ENCODE results near the gene TMEM238L.
A peak's percentile ranks its signal among the peaks of the same experiment; 100 is the strongest.
"Not testable (repeated sequence)": the region's sequence is repeated elsewhere in the genome, so short reads cannot be mapped to it uniquely, and the experiment has no call there.

TMEM238L gene, protein sequence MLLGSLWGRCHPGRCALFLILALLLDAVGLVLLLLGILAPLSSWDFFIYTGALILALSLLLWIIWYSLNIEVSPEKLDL

DNA sequence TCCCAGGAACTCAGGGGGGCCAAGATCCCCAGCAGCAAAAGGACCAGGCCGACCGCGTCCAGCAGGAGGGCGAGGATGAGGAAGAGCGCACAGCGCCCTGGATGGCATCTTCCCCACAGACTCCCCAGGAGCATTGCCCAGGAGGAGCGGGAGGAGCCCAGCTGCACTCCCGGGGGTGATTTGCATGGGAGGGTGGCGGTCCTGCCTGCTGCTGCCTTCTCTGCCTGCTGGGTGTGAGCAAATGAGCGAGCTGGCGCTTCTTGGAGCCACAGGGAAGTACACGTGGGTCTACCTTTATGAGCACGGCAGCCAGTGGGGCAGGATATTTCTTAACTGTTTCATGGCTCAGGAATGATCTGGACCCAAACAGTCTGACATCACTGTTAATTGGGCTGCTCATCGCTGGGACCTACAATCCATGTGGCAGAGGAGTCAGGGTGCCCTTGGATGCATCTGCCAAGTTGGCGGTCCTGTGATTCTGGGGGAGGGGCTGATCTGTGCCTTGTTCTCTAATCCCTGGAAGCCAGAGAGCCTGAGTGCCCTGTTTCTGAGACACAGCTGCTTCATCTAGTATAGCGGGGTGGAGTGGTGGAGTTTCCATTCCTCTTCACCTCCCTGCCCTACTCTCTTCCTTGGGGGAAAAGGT is at the start of gene TMEM238L:
Gene TMEM238L (minus strand): TSS at position 270 of the 646 bp plus-strand sequence. CDS start 136 bp downstream, at position 134.
- no peak for DNase-seq

DNA sequence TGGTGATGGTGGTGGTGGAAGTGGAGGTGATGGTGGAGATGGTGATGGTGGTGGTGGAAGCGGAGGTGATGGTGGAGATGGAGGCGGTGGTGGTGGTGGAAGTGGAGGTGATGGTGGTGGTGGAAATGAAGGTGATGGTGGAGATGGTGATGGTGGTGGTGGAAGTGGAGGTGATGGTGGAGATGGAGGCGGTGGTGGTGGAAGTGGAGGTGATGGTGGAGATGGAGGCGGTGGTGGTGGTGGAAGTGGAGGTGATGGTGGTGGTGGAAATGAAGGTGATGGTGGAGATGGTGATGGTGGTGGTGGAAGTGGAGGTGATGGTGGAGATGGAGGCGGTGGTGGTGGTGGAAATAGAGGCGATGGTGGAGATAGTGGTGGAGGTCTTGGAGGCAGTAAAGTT is 42.7 kb upstream of the TMEM238L start:
- DNase-seq: not testable (repeated sequence)

DNA sequence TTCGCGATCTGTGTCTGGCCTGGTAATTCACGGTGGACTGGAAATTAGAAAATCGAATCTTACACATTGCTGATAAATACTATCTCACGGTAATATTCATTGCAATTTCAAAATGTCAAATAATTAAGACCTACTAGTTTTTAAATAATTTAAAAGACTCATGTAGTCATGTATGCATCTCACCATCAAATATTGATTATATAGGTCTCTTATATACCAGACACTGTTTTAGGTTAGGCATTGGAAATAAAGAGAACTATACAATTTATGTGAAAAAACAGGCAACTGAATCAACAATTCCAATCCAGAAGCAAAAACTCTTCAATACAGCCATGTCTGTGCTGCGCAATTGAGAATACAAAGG is 41.5 kb upstream of the TMEM238L start:
- no peak for DNase-seq

DNA sequence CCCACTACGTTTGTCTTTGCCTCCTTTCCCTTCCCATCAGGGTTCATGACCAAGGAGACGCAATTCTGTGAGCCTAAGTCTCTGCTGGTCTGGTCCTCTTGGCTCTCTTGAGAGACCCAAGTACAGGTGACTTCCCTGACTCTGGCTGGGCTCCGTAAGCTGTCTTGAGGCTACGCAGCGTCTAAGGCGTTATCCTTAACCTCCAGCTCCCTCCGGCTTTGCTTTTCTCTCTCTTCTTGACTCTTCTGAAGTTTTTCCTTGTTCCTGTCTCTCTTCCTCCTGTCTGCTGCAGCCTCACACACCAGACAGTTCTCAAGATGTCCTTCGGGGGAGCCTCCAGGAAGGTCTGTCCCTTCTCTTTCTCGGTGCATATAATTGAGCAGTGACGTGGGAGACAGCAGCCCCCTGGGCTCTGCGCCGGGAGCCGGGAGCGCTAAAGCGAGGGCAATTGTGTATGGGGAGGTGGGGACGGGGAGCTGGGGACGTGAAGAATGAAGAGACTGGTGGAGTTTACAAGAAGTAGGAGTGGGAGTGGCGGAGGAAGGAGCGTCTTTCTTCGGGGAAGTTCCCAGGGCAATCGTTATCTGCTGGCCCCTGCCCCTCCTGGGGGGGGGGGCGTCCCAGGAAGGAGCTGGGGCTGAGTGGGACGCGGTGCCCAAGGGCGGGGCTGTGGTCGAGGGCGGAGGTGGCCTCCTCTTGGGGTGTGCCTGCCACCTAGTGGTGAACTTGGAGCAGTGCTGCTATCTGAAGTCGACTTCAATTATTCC is 40.9 kb upstream of the TMEM238L start:
- DNase-seq: peak; percentile 67

DNA sequence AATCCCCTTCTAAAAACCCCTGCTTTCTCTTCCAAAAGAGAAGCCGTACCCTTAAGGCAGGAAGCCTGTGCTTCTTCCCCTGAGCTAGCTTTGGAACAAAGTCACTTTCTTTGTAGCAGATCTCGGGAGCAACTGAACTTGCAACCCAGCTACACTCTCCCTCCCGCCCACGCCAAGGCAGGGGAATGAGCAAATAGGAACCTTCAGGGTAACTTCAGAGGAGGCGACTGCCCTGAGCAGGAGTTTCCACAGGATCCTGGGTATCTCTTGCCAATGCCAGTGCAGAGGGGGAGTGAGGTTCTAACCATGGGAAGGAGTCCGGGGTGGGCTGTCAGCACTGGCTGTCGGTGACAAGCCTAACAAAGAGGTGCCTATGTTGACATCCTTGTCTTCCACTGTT is 39.9 kb upstream of the TMEM238L start:
- no peak for DNase-seq

DNA sequence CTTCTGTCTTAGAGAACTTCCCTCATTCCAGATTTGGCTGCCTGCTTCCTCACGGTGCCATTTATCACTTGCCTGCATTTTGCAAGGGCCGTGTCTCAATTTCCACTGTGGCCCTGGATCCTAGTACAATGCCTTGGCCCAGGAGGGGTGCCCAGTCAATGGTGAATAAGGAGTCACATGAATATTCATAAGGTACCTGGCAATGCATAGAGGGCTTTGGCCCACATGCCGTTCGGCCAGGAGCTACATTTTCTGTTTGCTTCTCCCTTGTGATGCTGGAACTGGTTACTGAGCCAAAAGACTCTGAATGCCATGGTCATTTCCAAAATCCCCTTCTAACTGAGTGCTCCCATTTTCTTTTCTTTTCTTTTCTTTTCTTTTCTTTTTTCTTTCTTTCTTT is 38.8 kb upstream of the TMEM238L start:
- no peak for DNase-seq

DNA sequence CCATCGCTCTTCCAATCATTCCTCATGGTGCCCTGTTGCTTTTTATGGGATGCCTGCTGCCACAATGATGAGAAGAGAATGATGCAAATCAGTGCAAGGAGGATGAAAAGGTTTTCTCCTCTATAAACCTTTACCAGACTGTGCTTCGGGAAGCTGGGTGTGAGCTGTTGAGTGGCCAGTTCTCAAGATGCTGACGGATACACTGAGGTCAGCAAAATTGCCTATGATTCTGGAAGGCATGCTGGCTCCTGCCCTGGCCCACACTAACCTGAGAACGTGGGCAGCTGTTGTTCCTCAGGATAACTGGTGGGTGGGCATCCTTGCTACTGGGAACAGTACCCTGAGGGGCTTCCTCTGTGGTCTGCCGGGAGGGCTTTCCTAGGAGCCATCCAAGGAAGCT is 34.8 kb upstream of the TMEM238L start:
- DNase-seq: no peak

DNA sequence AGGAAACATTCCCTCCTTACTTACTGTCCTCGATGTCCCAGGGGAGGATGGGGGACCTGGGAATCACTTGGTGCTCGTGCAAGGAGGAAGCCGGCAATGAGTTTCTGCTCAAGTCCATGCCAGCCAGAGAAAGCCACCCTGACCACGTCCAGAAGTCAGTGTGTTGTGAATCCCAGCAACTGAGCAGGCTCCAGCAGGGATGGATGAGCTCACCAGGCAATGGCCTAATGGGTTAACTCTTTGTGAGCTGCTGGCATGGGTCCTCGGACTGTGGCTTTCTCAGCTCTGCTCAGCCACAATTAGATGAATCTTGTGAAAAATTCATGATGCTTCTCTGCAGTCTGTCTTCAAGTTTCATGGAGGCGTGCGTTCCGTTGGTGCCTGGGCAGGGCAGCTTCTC is 34.0 kb upstream of the TMEM238L start, which contains the start of gene PIRT:
Gene PIRT (minus strand): TSS at position 167 of the 400 bp plus-strand sequence. CDS start 12,442 bp downstream, outside the sequence.
- no peak for DNase-seq

DNA sequence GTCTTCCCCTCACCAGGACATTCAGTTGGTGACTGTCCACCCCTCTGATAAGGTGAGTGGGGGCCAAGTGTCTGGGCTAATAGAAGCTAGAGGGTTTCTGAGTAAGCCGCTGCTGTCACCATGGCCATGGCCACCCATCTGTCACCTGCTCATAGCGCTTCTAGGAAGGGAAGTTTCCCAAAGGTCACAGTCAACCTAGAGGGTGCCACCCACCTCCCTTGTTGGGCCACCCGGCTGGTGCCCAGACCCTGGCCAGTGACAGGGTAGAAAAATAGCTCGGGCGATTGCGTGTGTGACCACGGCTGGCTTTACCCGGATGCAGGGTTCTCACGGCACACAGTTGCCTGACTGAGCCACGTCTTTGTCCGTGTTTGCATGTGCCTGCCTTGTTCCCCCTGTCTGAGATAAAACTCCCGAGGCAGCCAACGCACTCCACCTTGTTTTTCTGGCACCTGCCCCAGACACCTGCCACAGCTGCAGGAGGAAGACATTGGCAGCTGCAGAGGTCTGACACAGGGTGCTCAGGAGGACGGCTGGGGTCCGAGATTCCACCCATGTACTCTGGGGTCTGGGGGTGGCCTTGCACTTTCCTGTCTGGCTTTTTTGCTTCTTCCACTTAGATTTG is 33.2 kb upstream of the TMEM238L start:
- DNase-seq: no peak

DNA sequence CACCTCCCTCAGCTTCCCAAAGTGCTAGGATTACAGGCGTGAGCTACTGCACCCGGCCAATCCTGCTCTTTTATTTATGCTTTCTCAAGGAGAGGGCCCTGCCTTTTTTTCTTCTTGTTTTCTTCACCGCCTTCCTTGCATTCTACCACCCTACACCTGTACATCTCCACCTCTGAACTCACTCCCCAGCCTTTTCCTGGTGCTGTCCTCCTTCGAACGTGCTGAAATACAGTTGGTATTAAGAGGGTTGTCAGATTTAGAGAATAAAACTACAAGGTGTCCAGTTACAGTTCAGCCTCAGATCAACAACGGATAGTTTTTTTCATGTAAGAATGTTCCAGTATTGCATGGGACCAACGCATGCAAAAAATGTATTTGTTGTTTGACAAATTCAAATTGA is 32.2 kb upstream of the TMEM238L start:
- DNase-seq: no peak

DNA sequence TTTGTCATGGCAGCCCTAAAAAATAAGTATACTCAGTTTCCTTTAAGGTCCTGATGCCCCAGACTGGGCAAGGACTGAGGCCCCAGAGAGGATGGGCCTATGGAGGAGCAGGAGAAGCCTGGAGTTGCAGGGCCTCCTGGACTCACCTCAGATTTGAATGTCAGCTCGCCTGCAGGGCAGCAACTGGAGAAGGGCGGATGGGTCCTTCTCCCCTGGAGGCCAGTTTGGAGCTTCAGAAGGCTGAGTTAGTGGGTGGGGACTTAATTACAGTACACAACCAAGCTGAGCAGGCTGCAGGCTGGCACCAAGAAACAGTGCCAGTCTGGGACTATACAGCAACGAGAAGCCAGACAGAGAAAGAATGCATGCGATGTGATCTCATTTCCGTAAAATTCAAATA is 27.8 kb upstream of the TMEM238L start:
- no peak for DNase-seq

DNA sequence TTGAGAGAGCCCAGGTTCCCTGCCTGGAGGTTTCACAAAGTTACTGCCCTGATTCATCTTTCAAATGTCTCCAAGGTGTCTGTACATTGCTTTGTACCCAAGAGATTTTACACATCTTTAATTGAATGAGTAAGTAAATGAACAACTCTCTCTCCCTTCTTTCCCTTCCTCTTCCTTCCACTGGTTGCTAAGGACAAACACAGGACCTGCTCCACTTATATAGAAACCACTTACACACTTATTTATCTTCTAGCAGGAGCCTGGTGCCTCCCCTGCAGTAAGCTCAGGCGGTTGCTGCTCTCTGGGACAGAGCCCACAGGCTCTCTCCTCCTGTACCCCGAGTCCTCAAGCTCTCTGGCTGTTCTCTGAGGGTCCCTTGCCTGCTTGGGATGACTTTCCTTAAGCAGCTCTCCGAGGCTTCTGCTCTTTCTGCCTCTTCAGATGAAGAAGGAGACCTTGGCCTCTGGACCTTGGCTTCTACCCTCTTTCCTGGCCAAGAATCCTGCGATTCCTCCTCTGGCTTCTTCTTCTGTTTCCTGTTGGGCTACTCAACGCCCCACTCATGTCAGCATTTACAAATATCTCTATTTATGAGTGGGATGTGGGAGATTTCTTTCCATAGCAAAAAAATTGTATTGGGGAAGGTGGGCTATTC is 24.1 kb upstream of the TMEM238L start:
- no peak for DNase-seq

DNA sequence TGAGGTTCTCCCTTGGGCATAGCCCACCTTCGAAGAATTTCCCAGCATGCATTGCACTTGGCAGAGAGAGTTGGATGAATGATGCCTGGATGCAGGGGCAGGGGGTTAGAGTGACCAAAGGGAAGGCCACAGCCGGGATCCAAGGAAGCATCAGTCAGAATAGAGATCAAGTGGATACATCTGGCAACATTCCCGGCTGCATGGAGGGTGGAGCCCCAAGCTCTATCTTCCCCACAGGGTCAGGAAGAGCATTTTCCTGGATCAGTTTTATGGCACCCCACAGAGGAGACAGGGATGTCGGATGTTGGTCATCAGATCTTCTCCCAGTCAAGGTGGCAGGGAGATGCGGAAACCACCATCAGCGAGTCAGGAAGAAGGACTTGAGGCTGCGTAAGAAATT is 21.0 kb upstream of the TMEM238L start:
- DNase-seq: no peak

DNA sequence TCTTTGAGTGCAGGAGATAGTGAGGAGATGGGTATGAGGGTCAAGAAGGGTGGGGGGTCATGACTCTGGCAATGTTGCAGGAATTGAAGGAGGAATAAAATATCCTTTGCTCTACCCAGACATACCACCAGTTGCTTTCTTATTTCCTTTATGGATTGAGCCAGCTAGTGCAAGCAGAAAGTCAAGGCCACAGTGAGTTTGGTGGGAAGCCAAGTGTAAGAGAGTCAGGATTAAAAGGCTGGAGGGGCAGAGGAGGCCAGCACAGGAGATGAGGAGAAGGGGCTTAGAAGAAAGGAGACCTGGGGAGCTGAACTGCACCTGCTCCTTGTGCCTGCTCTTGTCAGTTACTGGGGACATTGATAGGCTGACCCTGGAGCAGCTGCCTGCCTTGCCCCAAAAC is 17.9 kb upstream of the TMEM238L start:
- no peak for DNase-seq

DNA sequence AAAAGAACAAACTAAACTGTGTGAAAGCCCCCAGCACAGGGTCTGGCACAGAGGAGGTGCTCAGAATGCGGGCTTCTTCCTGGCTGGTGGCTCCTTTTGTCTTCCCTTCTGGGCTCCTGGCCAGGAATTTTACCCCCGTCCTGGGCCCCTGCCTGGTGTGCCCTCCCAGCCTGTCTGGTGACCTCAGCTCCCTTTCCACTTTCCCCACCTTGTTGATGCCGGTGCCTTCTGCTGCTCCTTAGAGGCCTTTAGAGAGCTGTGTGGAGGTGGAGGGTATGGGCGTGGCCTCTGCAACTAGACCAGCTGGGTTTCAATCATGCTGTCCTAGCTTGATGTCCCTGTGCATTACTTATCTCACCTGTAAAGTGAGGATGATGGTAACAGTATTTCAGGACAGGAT is 17.2 kb upstream of the TMEM238L start:
- no peak for DNase-seq

DNA sequence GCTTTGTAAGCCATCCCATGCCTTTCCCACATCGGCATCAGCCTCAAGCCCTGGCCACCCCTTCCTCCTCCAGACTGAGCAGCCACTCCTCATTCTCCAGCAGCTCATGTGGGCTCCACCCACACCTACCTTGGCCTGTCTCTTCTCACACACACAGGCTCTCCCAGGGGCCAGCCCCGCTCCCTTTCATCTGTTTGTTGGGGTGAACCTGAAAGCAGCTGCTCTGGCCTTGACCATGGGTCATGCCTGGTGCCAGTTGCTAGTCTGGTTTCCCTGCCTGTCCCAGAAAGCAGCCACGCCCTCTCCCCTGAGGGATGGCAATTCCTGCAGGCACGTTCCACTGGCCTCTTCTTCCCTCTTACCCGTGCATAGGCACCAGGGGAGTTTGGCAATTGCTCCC is 11.4 kb upstream of the TMEM238L start:
- no peak for DNase-seq

DNA sequence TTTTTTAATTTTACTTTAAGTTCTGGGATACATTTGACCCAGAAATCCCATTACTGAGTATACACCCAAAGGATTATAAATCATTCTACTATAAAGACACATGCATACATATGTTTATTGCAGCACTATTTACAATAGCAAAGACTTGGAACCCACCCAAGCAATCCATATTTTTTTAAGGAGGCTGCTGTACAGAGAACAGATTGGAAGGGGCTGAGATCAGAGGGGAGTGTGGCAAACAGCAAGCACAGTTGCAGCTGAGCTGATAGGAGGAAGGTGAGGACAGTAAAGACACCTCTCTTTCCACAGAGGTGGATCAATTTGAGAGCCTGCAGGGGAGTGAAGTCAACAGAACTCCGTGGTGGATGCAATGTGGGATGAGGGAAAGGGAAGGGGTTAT is 10.2 kb upstream of the TMEM238L start:
- DNase-seq: no peak

DNA sequence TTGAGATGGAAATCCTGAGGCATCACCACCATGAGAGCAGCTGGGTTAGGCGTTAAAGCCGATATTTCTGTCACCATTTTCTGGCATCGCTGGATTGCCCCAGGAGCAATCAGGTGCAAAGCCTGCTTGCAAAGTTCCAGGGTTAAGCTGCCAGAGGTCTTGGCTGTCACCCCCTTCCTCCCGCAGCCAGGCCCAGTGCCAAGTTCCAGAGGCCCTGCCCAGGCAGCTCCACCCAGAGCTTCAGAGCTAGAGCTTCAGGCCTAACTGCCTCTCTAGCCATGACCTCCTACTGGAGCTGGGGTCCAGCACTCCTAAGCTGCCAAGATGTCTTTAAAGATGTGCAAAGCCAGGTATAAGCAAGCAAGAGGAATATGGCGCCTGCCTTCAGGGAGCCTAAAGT is 8.8 kb upstream of the TMEM238L start:
- no peak for DNase-seq

DNA sequence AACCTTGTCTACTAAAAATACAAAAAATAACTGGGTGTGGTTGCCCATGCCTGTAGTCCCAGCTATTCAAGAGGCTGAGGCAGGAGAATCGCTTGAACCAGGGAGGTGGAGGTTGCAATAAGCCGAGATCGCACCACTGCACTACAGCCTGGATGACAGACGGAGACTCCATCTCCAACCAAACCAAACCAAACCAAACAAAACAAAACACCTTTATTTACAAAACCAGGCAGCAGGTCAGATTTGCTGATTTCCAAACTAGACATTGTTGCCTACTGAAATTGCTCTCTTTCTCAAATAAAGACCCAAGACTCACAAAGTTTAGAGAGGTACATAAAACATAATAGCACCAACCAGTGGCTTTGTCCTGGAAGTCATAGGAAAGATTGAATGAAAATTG is 5.7 kb upstream of the TMEM238L start:
- DNase-seq: no peak

DNA sequence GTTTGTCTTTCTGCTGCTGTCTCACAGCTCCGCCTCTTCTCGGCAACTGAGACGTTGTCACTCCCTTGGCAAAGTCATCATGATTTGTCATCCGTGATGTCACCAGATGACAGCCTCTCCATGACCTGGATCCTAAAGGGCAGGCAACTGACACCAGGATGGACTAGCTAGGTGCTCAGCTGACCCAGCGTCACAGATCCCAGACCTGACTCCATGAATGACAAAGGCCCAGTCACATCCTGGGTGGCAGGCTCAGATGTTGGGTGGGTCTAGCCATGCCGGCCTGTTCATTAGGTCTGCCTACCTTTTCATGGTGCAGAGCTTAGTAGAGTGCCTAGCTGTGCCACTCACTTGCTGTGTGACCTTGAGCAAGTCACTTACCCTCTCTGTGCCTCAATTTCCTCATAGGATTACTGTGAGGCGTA is 3.8 kb upstream of the TMEM238L start:
- no peak for DNase-seq

DNA sequence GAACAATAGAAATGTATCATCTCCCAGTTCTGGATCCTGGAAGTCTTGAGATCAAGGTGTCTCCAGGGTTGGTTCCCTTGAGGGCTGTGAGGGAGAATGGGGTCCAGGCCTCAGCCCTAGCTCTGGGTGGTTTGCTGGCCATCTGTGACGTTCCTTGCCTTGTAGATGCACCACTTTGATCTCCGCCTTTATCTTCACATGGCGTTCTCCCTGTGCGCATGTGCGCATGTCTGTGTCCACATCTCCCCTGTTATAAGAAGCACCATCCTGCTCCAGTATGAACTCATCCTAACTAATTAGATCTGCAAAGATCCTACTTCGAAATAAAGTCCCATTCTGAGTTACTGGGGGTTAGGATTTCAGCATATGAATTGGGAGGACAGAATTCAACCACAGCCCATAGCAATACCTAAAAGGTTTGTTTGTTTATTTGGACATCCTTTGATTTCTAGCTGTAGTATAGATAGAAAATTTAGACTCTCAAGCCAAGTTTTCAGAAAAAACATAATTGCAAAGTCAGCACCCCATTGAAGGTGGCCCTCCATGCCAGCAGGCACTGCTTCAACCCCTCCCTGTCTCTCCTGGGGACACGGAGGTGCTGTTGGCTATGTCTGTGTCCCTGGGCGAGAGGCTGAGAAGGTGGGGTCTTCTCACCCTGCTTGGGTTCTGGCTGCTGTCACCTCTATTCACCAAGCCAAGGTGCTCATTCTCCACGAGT is 2.8 kb upstream of the TMEM238L start:
- DNase-seq: no peak

DNA sequence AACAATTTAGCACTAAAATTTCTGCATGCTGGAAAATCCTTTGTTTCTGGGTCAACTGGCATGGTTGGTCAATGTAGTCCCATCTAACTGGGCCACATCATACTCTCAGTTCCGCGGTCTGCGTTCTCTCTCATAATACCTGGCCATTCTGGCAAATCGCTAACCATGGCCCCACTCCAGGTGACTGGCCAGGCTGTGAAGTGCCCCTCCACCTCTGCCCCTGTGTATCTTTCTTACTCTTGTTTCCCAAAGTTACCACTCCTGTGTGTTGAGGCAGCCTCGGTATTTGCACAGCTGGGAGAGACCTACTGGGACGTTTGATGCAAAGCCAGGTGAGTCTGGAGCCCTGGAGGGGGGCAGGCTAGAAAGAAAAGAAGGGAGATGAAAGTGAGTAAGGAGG is 2.0 kb upstream of the TMEM238L start:
- no peak for DNase-seq

DNA sequence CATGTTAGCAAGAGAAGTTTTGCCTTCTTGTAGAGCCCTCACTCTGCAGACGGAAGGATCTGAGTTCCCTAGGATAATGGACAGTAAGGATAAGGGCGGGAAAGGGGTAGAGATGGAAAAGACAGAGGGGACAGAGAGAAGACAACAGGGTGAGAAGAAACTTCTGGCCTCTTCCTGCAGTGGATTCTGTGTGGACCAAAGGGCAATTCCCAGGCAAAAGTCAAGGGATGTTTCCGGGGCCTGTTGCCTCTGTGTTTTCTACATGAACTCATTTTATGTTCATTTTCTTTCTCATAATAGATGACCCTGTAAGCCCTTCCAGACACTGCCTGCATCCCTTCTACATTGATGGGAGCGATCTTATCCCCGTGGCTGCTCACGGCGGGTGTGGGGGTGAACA is 647 bp upstream of the TMEM238L start:
- DNase-seq: no peak
